A673 (cell line): Measurements from ENCODE around the gene ARHGAP4.

ENCODE experiments used
- CTCF ChIP-seq: fragments of 300-800, 200-600 bp; sonication (generic); conservative IDR thresholded peaks from 2 replicates; pipeline ENCODE4 v1.5.1; 2017; ENCODE audit warnings: low read depth, mild to moderate bottlenecking, antibody characterized with exemption, low read length, moderate library complexity, mixed read lengths
- EZH2 ChIP-seq: fragments of 200-600 bp; sonication (generic); IDR thresholded peaks from 2 replicates; pipeline ENCODE4 v1.6.1; 2017; ENCODE audit warnings: borderline replicate concordance, low read depth, mild to moderate bottlenecking, mixed read lengths, antibody characterized with exemption, low read length; ENCODE audit not compliant: poor library complexity, severe bottlenecking

GRCh38 chrX:153864561-153865320, 61.3 kb downstream of the ARHGAP4 start:
- no peak for TF ChIP-seq CTCF
- no peak for TF ChIP-seq EZH2
